ENCODE data around the gene CDH23.

Gene CDH23

DNA sequence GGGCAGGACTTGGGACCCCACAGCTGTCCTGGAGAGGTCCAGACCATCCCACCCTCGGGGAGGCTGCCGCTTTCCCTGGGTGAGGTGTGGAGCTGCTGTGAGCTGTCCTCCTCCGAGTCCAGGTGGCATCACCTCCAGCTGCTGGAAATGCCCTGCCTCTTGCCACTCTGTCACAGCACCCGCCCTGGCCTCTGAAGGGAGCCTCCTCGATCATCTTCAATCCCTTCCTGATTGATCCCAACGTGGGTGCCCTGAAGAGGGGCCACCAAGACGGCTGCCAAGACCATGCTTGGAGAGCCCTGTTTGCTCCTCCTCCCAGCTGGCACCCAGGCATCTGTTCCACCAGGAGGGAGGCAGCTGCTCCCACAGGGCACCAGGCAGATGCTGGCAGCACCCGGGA is 318.3 kb downstream of the CDH23 start:
- DNase-seq: no peak

DNA sequence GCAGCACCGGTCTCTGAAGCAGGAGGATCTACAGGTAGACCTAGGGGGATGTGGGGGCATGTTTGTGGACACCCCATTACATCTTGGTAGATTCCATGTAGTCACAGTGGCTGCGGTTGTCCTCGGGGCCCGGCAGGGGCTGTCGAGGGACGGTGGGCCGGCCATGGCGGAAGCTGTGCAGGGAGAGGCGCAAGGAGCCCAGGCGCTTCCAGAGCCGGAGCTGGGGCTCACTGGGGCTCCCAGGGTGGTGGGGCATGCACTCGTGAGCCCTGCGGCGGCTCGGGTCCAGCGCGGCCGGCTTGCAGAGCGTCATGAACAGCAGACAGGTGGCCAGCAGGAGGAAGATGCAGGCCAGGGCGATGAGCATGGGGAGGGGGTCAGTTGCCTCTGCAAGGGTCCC is 319.1 kb downstream of the CDH23 start:
- DNase-seq: no peak

DNA sequence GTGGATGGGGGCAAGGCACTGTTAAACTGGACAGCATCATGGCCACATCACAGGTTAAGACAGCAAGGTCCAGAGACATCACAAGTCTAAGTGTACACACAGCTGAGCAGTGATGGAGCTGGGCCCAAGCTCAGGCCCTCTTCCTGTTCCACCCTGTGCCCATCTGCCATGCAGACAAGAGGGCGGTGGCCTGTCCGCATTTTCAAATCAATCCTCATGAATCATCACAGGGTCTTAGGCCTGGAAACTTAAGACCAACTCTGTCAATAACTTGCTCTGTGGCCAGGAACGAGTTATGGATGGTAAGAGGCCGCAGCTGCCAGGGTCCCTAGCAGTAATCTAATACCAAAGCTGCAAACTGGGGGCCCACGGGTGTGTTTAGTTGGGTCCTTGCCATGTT is 319.7 kb downstream of the CDH23 start:
- DNase-seq: no peak

DNA sequence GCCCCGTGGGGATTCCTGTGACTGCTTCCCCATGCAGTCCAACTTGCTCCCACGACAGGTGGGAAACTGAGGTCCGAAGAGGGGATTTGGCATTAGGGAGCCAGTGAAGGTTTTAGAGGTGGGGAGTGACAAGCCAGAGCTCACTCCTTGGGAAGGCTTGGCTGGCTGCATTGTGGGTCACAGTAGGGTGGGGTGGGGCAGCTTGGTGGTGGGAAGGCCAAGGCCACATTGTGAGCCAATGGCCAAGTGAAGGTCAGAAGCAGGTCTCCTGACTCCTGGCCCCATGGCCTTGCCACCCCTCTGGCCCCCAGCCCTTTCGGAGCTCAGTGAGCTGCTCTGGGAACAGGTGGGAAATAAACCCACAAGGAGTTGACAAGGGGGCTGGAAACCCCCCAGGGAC is 320.3 kb downstream of the CDH23 start:
- DNase-seq: no peak

DNA sequence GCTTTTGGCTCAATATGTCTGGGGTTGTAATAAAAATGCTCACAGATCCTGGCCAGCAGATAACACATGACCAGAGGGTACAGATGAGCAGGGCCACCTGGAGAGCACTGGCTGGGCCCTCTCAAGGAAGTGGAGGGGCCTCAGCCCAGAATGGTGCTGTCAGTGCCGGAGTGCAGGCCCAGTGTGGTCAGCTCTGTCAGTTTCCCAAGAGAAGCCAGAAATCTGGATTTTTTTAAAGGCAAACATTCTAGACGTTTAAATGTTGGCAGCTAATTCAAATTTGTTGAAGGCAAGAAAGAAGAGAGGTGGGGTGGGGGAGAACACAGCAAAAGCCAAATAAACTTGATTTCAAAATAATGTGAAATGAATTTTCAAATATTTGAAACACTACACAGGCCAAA is 320.8 kb downstream of the CDH23 start:
- no peak for DNase-seq

DNA sequence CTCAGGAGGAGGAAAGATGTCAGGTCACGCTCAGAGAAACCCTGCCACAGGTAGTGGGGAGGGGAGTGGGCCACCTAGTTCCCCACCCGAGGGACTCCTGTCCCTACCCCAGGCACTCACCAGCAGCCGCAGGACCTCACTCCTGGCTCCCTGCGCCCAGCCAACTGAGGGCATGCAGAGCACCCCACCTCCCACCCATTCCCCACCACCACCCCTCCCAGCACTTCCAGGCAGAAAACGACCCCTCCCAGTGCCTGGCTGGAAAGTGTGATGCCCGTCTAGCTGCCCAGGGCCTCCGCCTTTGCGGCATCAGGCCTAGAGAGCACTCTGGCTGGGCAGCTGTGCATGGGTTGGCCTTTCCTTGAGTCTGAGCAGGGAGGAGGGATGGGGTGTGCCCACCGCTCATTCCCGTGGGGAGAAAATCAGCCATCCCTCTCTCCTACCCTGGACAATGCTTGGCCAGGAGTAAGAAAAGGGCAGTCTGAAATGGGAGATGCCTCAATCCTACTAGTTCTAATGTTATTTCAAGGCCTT is 321.5 kb downstream of the CDH23 start:
- DNase-seq: no peak

DNA sequence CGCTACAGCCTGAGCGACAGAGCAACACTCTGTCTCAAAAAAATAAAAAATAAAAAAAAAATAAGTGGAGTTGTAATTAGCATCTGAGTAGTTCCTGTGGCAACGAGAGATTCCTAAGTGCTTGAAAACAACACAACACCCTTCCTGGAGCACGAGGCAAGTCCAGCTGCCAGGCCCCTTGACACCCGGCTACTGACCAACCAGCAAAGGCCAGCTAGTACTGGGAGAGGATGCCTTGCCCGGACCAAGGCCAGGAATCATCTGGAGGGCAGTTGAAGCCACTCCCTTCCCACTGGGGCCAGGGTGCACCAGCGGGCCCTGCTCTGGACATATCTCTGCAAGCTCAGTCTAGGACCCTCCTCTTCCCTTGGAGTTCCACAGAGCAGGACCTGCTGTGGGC is 322.3 kb downstream of the CDH23 start:
- DNase-seq: no peak

DNA sequence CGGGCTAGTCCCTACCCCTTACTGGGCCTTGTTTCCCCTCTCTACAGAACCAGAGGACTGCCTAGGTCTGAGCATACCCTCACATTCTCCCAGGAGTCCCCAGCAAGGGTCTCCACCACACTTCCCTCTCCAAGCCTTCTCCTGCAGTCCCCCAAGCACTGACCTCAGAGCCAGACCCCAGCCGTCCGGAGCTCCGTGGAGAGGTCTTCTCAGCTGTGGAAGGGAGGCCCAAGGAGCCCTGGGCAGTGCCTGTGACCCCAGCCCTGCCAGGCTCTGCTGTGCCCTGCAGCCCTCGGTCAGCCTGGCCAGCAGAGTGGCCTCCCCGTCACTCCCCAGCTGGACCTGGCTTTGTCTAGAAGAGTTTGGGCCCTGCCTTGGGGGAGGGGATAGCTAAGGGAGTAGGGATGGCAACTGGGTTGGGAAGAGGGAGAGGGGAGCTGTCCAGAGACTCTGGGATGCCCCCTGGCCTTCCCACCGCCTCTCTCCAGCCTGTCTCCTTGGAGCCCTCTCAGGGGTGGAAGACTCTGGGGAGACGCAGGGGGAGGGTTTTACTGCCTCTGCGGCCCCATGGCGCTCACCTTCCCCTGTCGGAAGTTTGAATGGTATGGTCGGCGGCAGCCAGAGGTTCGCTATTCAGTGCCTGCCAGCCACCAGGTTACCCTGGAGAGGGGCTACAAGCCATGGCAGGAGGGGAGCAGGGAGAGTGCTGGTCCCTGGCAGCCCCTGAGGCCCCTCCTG is 322.9 kb downstream of the CDH23 start, which contains the start of gene C10orf105:
Gene C10orf105, minus strand, starts transcription at position 315 of the 738 bp plus-strand sequence. CDS start 3,441 bp downstream, outside the sequence.
- no peak for DNase-seq

DNA sequence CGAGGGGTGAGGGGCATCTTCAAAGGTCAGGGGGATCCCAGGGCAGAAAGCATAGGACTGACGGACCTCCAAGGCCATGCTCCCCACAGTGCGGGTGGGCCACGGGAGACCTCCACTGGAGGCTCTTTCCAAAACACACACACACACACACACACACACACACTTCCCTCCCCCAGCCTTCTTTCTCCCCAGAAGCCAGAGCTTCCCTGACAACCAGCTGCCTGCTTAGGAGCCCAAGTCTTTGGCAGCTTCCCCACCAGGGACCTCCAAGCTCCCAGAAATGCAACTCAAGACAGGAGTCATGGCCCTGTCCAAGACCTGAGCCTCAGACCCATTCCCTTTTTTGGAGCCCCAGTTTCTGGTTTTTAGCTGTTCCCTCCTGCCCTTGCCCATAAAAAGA is 323.6 kb downstream of the CDH23 start:
- DNase-seq: no peak

DNA sequence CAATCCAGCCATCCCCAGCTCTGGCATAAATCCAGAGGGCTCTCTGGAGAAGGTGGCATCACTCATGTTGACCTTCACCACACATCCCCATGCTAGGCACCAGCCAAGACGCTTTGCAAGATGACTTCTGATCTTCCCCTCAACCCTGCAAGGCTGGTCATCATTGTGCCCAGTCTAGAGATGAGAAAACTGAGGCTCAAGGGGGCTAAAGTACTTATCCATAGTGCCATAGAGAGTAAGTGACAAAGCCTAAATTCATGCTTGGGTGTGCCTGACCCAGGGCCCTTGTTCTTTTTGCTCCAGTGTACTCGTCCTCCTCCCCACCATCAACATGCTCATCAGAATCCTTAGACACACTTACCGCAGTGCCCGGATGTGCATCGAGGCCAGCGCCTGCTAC is 324.6 kb downstream of the CDH23 start:
- no peak for DNase-seq

DNA sequence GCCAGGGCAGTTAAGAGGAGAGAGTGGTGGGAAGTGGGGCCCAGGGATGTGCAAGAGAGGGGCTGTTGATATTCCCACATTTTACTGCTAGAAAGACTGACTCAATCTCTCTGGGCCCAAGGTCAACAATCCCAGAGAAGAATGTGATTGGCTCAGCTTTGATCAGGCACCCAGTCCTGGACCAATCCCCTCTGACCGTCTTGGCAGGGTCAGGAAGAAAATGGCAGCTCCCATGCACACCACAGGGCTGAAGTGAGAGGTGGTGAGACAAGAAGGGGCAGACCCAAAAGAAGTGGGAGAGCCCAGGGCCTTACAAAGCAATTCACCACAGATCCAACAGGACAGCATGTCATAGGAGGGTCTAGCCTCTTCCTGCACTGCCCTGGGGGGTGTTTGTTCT is 326.1 kb downstream of the CDH23 start:
- DNase-seq: no peak

DNA sequence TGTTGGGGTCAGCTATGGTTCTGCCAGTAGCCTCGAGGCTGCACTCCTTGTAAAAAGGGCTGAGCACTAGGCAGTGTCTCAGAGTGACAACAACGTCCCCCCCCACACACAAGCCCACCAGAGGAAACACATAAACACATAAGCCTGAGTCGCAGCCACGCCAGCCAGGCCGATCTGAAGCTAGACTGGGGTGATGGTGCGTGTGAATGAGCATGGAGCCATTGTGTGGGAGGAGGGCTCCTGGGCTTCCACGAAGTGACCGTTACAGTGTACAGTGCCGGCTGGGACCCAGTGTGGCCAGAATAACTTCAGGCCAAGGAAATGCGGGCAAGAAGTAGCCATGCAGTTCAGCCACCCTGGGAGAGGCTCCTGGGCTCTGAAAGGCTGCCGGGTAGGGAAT is 326.6 kb downstream of the CDH23 start:
- DNase-seq: no peak

DNA sequence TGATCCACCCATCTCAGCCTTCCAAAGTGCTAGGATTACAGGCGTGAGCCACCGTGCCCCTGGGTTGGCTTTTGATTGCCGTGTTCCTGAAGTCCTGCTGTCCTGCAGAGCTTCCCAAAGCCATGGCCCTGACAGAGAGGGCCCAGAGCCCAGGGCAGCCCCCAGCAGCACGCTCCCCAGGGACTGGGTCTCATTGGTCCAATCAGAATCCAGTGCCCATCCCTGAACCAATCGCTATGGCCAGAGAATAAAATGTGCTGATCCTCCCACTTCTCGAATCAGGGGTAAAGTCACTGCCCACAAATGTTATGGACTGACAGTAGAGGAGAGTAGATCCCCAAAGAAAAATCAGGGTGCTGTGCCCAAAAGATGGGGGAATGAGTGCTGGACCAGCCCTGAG is 327.8 kb downstream of the CDH23 start:
- no peak for DNase-seq

DNA sequence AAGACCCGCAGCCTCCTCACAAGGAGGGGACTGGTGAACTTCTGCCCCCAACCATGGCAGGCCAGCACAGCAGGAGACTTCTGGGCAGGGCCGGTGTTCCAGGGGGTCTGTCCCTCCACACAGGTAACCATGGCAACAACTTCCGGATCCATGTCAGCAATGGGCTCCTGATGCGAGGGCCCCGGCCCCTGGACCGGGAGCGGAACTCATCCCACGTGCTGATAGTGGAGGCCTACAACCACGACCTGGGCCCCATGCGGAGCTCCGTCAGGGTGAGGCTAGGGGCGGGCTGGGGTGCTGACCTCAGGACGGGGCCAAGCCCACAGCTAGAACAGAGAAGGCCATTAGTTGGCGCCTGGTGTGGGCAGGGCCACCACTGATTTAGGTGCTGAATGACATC is 328.5 kb downstream of the CDH23 start:
- no peak for DNase-seq

DNA sequence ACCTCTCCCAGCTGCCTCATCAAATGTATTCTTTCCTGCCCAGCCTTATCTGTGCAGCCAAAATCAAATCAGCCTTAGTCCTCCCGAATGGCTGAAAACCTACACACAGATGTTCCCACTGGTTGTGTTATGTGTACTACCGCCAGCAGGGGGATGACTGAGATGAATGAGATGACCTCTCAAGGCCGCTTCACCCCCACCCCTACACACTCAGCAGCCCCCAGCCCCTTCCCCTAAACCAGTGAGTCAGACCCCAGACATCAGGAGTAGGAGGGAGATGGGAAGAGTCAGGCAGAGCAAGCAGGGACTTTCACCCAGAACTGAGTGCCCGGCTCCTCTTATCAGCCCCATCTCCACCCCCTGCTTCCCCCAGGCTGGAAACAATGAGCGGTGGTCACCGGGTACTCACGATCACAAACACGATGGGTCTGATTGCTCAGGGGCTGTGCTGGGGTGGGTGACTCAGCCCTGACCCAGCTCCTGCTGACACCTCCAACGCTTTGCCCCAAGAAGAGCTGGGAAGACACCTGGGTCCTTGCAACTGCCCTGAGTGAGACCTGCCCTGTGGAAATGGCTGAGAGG is 329.4 kb downstream of the CDH23 start:
- peak; percentile 82 for DNase-seq

DNA sequence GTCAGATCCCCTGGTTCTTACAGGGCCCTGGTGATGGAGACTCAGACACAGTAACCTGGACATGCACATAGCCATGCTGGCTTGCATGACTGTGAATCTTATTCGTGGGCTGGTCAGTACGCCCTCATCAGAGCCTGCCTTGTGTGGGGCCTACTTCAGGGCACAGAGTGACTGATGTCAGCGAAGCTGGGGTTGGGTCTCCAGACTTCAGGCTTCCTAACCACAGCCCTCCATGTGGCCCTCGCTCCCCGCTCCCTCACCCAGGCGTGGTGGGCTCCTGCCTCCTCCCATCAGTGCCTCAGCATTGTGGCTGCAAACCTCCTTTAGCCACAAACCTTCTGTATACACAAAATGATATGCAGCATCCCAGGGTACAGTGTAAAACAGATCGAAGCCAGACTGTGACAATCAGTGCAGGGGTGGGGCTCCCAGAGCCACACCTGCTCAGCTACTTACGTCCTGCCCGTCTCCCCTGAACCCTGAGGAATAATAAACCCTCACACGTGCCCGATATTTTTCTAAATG is 329.9 kb downstream of the CDH23 start:
- DNase-seq: peak; percentile 47

DNA sequence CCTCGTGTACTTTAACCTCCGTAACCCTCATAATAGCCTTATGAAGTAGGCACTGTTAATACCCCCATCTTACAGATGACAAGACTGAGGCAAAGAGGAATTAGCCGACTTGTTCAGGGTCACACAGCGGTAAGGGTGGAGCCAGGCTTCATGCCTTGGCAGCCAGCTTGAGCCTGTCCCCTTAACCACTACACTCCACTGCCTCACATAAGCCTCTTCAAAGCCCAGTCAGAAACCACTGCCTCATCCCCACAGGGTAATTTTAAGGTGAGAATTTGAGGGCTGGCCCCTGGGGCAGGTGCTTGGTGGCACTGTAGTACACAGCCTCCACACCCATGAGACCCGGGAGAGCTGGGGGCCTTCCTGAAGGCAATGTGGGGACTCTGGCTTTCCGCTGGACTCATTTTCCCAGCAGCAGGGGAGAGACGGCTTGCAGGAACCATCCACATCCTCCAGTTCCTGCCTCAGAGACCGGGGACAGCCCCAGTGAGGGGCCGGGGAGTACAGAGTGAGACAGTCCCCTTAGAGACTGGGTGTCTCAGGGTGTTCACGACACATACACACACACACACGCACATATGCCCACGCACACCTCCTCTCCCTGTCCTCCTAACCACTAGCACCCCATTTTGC is 330.5 kb downstream of the CDH23 start:
- DNase-seq: peak; percentile 52

DNA sequence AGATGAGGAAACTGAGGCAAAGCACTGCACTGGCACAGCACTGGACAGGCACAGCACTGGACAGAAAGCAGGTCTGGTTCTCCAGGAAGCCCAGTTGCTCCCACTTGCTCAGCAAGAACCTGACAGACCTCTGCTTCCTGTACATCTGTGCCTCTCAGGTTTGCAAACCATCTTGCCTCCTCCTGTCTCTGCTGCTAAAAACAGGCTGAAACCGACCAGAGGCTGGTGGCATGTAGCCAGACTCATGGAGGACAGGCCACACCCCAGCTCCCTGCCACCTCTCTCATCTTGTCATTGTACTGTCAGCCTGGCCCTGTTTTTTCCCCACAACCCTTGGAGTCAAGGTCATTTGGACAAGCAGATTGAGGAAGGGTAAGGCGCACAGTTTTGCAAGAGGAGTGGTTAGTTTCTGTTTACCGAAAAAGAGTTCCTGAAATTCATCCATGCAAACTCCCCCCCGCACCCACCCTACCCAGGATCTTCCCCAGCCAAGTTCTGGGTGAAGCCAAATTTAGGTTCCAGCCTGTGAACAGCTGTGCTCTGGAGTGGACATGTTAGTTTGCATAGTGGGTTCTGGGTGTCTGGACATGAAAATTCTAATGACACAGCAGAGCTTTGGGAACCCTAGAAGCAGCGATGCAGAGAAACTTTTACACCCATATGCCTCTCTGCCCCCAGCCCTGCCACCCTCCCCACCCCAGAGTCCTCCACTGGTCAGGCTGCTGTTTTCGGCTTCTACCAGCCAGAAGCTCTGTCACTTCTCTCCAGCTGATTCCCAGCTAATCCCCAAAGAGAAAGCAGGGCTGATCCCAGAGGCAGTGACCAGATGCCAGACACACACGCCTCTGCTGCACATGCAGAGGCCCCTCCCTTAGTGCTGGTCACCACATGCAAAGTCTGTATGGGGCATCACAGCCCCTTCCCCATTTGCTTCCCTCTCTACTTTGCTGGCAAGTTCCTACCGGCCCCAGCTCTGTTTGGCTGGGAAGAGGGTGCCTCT is 331.3 kb downstream of the CDH23 start:
- DNase-seq: peak; percentile 58

DNA sequence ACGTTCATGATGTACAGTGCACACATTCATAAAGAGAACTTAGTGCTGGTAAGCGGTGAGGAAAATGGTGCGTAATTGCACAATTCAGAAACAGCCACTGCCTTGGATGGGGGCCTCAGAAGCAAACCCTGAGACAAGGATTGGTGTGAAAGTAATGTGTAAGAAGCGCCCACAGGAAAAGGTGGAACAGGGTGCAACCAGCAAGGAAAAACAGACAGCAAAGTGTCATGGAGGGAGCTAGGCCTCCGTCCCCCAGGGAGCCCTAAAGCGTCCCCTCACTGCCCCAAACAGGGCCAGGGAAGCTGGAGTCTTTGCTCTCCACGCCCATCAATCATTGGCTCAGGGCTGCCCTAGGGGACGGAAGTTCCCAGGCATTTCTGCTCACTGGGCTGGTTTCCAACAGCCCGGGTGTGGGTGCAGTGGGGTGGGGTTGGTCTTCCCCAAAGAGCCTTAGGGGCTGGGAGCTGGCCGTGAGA is 332.5 kb downstream of the CDH23 start:
- no peak for DNase-seq

DNA sequence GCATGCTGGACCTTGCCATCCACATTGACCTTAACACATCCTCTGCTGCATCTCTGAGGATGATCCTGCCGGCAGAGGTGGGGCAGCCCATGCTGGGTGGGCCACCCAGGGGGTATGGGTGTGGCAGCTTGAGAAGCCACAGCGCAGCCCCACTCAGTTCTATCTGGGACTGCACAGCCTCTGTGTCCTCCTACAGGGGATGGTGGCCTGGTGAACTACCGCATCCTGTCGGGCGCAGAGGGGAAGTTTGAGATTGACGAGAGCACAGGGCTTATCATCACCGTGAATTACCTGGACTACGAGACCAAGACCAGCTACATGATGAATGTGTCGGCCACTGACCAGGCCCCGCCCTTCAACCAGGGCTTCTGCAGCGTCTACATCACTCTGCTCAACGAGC is 335.1 kb downstream of the CDH23 start:
- no peak for DNase-seq

DNA sequence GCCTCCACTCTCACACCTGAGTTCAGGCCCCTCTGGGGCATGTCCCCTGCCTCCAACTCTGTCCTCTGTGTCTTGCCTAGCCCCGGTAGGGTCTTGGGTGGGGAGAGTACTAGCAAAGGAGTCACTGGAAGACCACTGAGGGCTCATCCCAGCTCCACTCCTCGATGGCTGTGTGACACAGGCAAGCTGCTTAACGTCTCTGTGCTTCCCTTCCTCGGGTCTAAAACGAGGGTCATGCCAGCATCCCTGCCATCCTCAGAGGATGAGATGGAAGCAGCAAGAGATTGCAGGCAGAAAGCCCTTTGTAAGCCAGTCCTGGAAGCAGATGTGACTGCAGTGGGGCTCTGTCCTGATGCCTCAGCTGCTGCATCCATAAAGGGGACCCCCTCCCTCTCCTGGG is 338.1 kb downstream of the CDH23 start:
- no peak for DNase-seq
